Measurements from ENCODE around the gene ATXN7L2. TPM values are rescaled to one million over a fixed set of nuclear protein-coding genes. Genes with fewer than 3 reads are reported as not detected.

ATXN7L2 gene
- total RNA-seq, 1 donor from 2014 or later: 4.9 TPM

DNA sequence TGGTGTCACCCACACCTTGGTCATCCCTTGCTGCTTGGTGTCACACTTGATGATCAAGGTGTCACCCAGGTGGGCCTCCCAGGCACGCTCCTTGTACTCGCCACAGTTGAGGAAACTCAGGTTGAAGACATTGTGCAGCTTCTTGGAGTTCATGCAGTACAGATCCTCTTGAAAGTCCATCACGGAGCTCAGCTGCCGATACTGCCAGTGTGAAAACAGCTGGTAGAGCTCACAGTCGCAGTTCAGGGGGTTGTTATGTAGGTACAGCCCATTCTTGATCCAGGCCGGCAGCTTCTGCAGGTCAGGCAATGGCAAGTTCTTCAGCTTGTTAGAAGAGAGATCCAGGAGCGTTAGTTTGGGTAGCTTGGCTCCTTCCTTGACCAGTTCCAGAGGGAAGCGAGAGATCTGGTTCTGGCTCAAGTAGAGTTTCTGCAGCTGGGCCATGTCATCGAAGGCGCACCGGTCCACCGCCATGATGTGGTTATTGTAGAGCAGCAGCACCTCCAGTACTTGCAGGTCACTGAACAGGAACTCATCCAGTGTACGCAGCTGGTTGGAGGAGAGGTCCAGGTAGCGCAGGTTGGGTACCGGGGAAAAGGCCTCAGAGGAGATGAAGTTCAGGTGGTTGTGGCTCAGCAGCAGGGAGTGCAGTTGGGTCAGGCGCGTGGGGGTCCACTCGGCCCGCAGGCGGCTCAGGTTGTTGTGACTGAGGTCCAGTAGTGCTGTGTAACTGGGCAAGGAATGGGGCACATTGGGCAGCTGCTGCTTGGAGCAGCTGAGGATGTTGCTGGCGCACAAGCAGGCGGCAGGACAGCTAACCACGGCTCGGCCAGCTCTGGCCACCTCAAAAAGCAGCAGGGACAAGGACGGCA lies 24.5 kb downstream of the ATXN7L2 start:
- peaks cover 28% of the 10 kb centered on the region for H3K4me1 ChIP-seq
- H3K4me3 ChIP-seq: peak overlapping the region in 1 of 2 donors; percentile 87
- H3K27me3 ChIP-seq: no peaks in the 10 kb centered on the region
- no peaks in the 10 kb centered on the region for H3K36me3 ChIP-seq
- TF ChIP-seq CTCF (IDR thresholded peaks at IDR 0.05) (no peak), POLR2AphosphoS5 (IDR thresholded peaks at IDR 0.05; ENCODE audit: insufficient read depth in 1 of 2, low read depth in 1 of 2) (no peak), POLR2A (IDR thresholded peaks at IDR 0.05) (no peak)
- H3K9me3 ChIP-seq: no peaks in the 10 kb centered on the region
- no peak overlapping the region for H3K27ac ChIP-seq
- no peak for DNase-seq (ENCODE audit: extremely low spot score in 2 of 2)
- intact Hi-C loops (cut with DNase I): no loop called here

- H3K27me3 ChIP-seq: no peaks in the 10 kb centered on the region
- peaks cover 25% of the 10 kb centered on the region for H3K4me1 ChIP-seq
- H3K9me3 ChIP-seq: no peaks in the 10 kb centered on the region
- H3K27ac ChIP-seq: peak overlapping the region; percentile 70
- no peaks in the 10 kb centered on the region for H3K36me3 ChIP-seq
- intact Hi-C loops (cut with DNase I): no loop called here
- H3K4me3 ChIP-seq: peak overlapping the region; percentile 77 to 87
- no peak for DNase-seq (ENCODE audit: extremely low spot score in 2 of 2)
- TF ChIP-seq POLR2AphosphoS5 (IDR thresholded peaks at IDR 0.05; ENCODE audit: insufficient read depth in 1 of 2, low read depth in 1 of 2): no peak
- no peak for TF ChIP-seq CTCF (IDR thresholded peaks at IDR 0.05)
- TF ChIP-seq POLR2A (IDR thresholded peaks at IDR 0.05): no peak
Measured at GRCh38 chr1:109508873-109509175, 25.1 kb downstream of the ATXN7L2 start.

DNA sequence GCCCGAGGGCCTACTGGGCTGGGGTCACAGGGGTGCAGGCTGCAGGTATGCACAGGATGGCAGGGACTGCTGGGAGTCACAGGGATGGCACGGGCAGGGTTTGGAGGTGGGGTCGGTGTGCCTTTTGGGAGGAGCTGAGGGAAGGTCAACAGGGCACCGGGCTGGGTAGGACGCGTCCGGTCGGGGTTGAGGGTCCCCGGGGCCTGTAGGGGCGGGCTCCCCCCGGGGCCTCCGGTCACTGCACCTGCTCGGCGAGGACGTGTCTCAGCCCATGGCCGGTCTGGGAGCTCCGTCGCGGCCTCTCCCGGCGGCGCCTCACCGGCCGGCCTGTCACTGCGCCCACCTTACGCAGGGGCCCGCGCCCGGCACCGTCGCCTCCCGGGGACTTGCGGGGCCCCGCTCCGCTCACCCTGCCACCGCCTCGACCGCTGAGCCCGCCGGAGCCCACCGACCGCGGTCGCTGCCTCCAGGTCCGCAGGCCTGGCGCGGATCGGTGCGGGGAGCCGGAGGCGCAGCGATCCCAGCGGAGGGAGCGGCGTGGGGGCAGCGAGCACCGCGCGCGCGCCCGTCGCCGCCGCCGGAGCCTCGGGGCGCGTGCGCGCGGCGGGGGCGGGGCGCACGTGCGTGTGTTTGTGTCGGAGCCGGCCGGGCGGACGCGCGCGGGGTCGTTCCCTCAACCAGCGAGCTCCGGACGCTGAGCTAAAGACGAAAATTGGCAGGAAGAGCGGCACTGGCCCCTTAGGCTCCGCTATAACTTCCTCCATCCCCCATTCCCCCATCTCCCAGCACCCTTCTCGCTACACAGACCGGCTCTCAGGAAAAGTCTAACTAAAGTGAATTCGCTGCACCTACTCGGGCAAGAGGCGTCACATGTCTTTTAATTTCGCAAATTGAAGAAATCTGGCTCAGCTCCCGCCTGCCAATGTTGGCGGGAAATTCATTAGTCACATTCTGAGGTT lies 25.8 kb downstream of the ATXN7L2 start, which contains the start of gene AMIGO1:
AMIGO1 (minus strand) TSS at position 552 of the 959 bp plus-strand sequence. CDS start 815 bp downstream, outside the sequence.
- H3K27ac ChIP-seq: peak within 1 kb of the TSS; percentile 70
- H3K36me3 ChIP-seq: no peaks in the 10 kb centered on the region
- no peak for TF ChIP-seq CTCF (IDR thresholded peaks at IDR 0.05)
- no peak for TF ChIP-seq POLR2AphosphoS5 (IDR thresholded peaks at IDR 0.05; ENCODE audit: insufficient read depth in 1 of 2, low read depth in 1 of 2)
- no peak for TF ChIP-seq POLR2A (IDR thresholded peaks at IDR 0.05)
- peaks cover 19% of the 10 kb centered on the region for H3K4me1 ChIP-seq
- DNase-seq (ENCODE audit: extremely low spot score in 2 of 2): no peak
- H3K27me3 ChIP-seq: no peaks in the 10 kb centered on the region
- intact Hi-C loops (cut with DNase I): no loop called here
- peak within 1 kb of the TSS; percentile 77 to 87 for H3K4me3 ChIP-seq
- H3K9me3 ChIP-seq: no peaks in the 10 kb centered on the region

DNA sequence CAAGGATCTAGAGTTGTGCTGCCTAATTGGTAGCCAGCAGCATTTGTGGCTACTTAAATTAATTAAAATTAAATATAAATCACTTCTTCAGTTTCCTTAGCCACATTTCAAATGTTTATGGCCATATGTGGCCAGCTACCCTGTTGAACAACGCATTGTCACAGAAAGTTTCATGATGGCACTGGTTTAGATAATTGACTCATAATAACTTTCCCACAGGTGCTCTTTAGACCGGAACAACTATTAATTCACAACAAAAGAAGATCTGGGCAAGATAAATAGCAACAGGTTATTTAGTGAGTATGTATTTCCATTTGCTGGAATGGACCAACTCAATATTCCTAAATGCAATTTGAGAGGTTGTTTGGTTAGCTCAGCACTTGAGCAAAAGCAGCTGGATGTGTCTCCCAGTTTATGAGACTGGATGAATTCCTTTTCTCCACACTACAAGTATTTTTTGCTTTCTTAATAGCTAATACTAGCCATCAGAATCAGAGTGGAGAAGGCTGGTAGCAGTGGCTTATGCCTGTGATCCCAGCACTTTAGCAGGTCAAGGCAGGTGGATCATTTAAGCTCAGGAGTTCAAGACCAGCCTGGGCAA lies 29.5 kb downstream of the ATXN7L2 start:
- Histone ChIP-seq H3K9me3 (no peaks in the 10 kb centered on the region), H3K4me3 (no peak overlapping the region)
- intact Hi-C loops (cut with DNase I): no loop called here

More for the DNA sequence above, 29.5 kb downstream of the ATXN7L2 start:
- no peak for DNase-seq (ENCODE audit: extremely low spot score in 2 of 2)
- no peak overlapping the region for H3K27ac ChIP-seq
- no peaks in the 10 kb centered on the region for H3K36me3 ChIP-seq
- H3K27me3 ChIP-seq: no peaks in the 10 kb centered on the region
- no peak for TF ChIP-seq POLR2AphosphoS5 (IDR thresholded peaks at IDR 0.05; ENCODE audit: insufficient read depth in 1 of 2, low read depth in 1 of 2)
- no peak for TF ChIP-seq POLR2A (IDR thresholded peaks at IDR 0.05)
- TF ChIP-seq CTCF (IDR thresholded peaks at IDR 0.05): no peak
- peaks cover 19% of the 10 kb centered on the region for H3K4me1 ChIP-seq
